Endodermal cell (in vitro differentiated cells): ENCODE data around the gene STAM. TPM values are rescaled to one million over a fixed set of nuclear protein-coding genes. Genes with fewer than 3 reads are reported as not detected.
"Not testable (repeated sequence)": the region's sequence is repeated elsewhere in the genome, so short reads cannot be mapped to it uniquely, and the experiment has no call there.

Experiments
- DNase-seq: peaks from one replicate; pipeline ENCODE4 v3.0.0-alpha.2; 2017
- H3K27ac ChIP-seq: 2 replicates; pipeline ENCODE4 v1.5.1; 2013; ENCODE audit warnings: mild to moderate bottlenecking, low read depth, low read length, moderate library complexity
- H3K27me3 ChIP-seq: 2 replicates; pipeline ENCODE4 v1.6.1; 2013; ENCODE audit warnings: mild to moderate bottlenecking, low read length, moderate library complexity; ENCODE audit not compliant: insufficient read depth, control insufficient read depth, poor library complexity, severe bottlenecking
- H3K36me3 ChIP-seq: 2 replicates; pipeline ENCODE4 v1.7.0; 2013; ENCODE audit warnings: mild to moderate bottlenecking, low read length, moderate library complexity; ENCODE audit not compliant: control insufficient read depth, insufficient read depth
- H3K4me1 ChIP-seq: one replicate; pipeline ENCODE4 v1.7.0; 2013; ENCODE audit warnings: low read length; ENCODE audit not compliant: control insufficient read depth, insufficient read depth
- H3K4me3 ChIP-seq: 2 replicates; pipeline ENCODE4 v1.5.1; 2013; ENCODE audit warnings: mild to moderate bottlenecking, low read length, moderate library complexity
- H3K9ac ChIP-seq: 2 replicates; pipeline ENCODE4 v1.6.1; 2013; ENCODE audit warnings: mild to moderate bottlenecking, low read length, moderate library complexity; ENCODE audit not compliant: poor library complexity, severe bottlenecking; ENCODE audit errors: extremely low read depth
- H3K9me3 ChIP-seq: 2 replicates; pipeline ENCODE4 v1.6.1; 2013; ENCODE audit warnings: mild to moderate bottlenecking, low read length, moderate library complexity; ENCODE audit not compliant: control insufficient read depth
- H3K27ac Mint-ChIP-seq: 2 replicates; pipeline ENCODE4 v1.8.0; 2020; ENCODE audit warnings: mixed read lengths
- H3K27me3 Mint-ChIP-seq: 2 replicates; pipeline ENCODE4 v1.8.0; 2021; ENCODE audit warnings: mild to moderate bottlenecking, mixed read lengths; ENCODE audit not compliant: insufficient read depth
- H3K36me3 Mint-ChIP-seq: 2 replicates; pipeline ENCODE4 v1.8.0; 2020; ENCODE audit warnings: low read depth, mixed read lengths
- H3K4me1 Mint-ChIP-seq: 2 replicates; pipeline ENCODE4 v1.8.0; 2020; ENCODE audit warnings: mixed read lengths
- H3K4me3 Mint-ChIP-seq: 2 replicates; pipeline ENCODE4 v1.8.0; 2020; ENCODE audit warnings: mild to moderate bottlenecking, moderate library complexity, mixed read lengths
- H3K9me3 Mint-ChIP-seq: 2 replicates; pipeline ENCODE4 v1.8.0; 2020; ENCODE audit warnings: mild to moderate bottlenecking, mixed read lengths
- WGBS, 2 experiments: methylation state at CpG; one replicate each; pipeline versions ENCODE4 v1.1.5 to v1.1.7; 2013; ENCODE audit warnings: missing lambda C conversion rate in 2 of 2, mixed read lengths in 1 of 2; ENCODE audit not compliant: insufficient coverage in 1 of 2, insufficient read length in 1 of 2; 5-methylcytosine and 5-hydroxymethylcytosine counted together
- total RNA-seq, 2 donors: library from RNA; stranded (reverse); fragmentation: NEBNext Ultra II Directional in 1 of 2; extraction: Animal tissue kit (Norgen Biotek cat#: 25700) in 1 of 2; gene quantifications; 2 replicates in 1 of 2; 3 replicates in 1 of 2; pipeline ENCODE4 v1.2.1, GENCODE V29; 2021
- TF ChIP-seq, protein P1 (sequence below): fragments of 200-600 bp; sonication (generic); conservative IDR thresholded peaks from 2 replicates; pipeline ENCODE4 v1.5.0; 2021; ENCODE audit warnings: antibody characterized with exemption, mild to moderate bottlenecking

STAM gene
- total RNA-seq, 2 donors from 2014 or later = 26.7 to 30.0 TPM

DNA sequence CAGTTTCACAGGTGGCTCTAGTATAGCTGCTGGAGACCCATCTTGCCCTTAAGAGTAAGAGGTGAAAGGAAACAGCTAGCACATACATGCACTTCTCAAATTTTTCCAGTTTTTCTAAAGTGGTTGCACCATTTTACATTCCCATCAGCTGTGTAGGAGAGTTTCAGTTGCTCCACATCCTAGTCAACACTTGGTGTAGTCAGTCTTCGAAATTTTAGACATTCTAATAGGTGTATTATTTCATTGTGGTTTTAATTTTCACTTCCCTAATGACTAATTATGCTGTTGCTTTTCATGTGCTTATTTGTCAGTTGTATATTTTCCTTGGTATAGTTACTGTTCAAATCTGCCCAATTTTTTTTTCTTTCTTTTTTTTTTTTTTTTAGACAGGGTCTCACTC, 17.3 kb upstream of the STAM start:
- H3K9me3 Mint-ChIP-seq = peaks cover 14% of the 10 kb centered on the region
- no peak overlapping the region for H3K9ac ChIP-seq
- H3K27me3 ChIP-seq = no peaks in the 10 kb centered on the region
- TF ChIP-seq, protein P1, sequence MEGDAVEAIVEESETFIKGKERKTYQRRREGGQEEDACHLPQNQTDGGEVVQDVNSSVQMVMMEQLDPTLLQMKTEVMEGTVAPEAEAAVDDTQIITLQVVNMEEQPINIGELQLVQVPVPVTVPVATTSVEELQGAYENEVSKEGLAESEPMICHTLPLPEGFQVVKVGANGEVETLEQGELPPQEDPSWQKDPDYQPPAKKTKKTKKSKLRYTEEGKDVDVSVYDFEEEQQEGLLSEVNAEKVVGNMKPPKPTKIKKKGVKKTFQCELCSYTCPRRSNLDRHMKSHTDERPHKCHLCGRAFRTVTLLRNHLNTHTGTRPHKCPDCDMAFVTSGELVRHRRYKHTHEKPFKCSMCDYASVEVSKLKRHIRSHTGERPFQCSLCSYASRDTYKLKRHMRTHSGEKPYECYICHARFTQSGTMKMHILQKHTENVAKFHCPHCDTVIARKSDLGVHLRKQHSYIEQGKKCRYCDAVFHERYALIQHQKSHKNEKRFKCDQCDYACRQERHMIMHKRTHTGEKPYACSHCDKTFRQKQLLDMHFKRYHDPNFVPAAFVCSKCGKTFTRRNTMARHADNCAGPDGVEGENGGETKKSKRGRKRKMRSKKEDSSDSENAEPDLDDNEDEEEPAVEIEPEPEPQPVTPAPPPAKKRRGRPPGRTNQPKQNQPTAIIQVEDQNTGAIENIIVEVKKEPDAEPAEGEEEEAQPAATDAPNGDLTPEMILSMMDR = no peak
- H3K36me3 Mint-ChIP-seq = peaks cover 3% of the 10 kb centered on the region
- peaks cover 2% of the 10 kb centered on the region for H3K4me1 Mint-ChIP-seq
- WGBS, 2 experiments = 86% methylated on average over 1 of the region's 1 CpG; no CpG with 5 or more reads in 1 of the 2 experiments
- no peak for DNase-seq
- no peaks in the 10 kb centered on the region for H3K36me3 ChIP-seq
- H3K27me3 Mint-ChIP-seq = peaks cover 4% of the 10 kb centered on the region
- H3K4me3 ChIP-seq = no peak overlapping the region
- H3K4me1 ChIP-seq = no peaks in the 10 kb centered on the region
- no peak overlapping the region for H3K27ac Mint-ChIP-seq
- no peak overlapping the region for H3K4me3 Mint-ChIP-seq
- no peak overlapping the region for H3K27ac ChIP-seq
- peaks cover 10% of the 10 kb centered on the region for H3K9me3 ChIP-seq

DNA sequence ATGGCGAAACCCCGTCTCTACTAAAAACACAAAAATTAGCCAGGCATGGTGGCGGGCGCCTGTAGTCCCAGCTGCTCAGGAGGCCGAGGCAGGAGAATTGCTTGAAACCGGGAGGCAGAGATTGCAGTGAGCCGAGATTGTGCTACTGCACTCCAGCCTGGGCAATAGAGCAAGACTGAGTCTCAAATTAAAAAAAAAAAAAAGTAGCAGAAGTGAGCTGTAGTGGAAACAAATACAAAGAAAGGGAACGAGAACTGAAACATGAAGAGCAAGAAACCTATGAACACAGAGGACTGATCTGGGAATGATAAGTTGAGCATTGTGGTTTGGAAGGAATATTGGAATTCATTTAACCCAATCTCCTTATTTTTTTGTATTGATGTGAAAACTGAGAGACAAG, 11.4 kb upstream of the STAM start:
- peaks cover 12% of the 10 kb centered on the region for H3K9me3 Mint-ChIP-seq
- not testable (repeated sequence) for H3K27me3 Mint-ChIP-seq

DNA sequence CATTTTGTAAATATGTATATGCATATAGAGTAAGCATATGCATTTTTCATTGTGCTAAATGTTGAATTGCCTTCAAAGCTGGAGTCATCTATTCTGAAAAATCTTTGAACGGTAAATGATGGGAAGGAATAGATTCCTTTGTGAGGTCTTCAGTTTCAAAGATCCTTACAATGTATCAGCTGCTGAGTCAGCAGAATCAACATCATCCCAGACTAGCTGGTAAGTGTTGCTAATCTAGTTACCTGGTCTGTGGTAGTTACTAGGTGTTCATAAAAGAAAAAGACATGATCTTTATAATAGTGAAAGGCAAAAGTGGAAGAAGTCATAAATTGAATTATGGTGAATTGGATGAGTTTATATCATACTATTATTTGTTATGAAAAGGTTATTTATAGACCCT, 10.6 kb upstream of the STAM start:
- Histone ChIP-seq H3K27ac (no peak overlapping the region), H3K36me3 (no peaks in the 10 kb centered on the region), H3K4me1 (no peaks in the 10 kb centered on the region), H3K9me3 (no peaks in the 10 kb centered on the region), H3K27me3 (no peaks in the 10 kb centered on the region), H3K4me3 (no peak overlapping the region), H3K9ac (no peak overlapping the region)
- WGBS, 2 experiments = 88 to 96% methylated on average over 1 of the region's 1 CpG
- DNase-seq = no peak
- Mint-ChIP-seq H3K27me3 (peaks cover 2% of the 10 kb centered on the region), H3K4me3 (no peak overlapping the region), H3K9me3 (peaks cover 9% of the 10 kb centered on the region), H3K36me3 (peaks cover 2% of the 10 kb centered on the region), H3K27ac (no peak overlapping the region), H3K4me1 (no peaks in the 10 kb centered on the region)
- TF ChIP-seq, protein P1 = no peak

More for the DNA sequence above, 11.4 kb upstream of the STAM start:
- not testable (repeated sequence) for H3K27me3 ChIP-seq, H3K9me3 ChIP-seq, H3K4me3 ChIP-seq, H3K4me1 Mint-ChIP-seq, H3K9ac ChIP-seq, H3K4me3 Mint-ChIP-seq, H3K4me1 ChIP-seq, DNase-seq, H3K36me3 ChIP-seq, H3K27ac Mint-ChIP-seq, H3K36me3 Mint-ChIP-seq, H3K27ac ChIP-seq
- 93 to 98% methylated on average over 6 to 8 of the region's 8 CpGs for WGBS, 2 experiments

DNA sequence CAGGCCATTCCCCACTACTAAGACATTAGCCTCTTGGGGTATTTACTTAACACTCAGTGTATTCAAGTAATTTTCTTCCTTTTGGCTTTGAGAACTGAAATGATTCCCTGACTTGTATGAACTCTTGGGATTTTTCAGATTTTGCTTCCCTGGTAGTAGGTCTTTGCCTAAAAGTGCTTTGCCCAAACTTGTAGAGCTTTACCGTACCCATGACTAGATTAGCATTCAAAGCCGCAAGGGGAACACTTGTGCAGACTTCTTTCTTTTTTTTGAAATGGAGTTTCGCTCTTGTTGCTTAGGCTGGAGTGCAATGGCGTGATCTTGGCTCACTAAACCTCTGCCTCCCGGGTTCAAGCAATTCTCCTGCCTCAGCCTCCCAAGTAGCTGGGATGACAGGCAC, 6.1 kb upstream of the STAM start:
- TF ChIP-seq, protein P1 = no peak
- DNase-seq = no peak
- 94% methylated on average over 5 of the region's 5 CpGs for WGBS, 2 experiments

More for the DNA sequence above, 6.1 kb upstream of the STAM start:
- Histone ChIP-seq H3K4me1 (no peaks in the 10 kb centered on the region), H3K36me3 (no peaks in the 10 kb centered on the region), H3K9ac (no peak overlapping the region), H3K4me3 (no peak overlapping the region), H3K27me3 (no peaks in the 10 kb centered on the region), H3K27ac (no peak overlapping the region), H3K9me3 (no peaks in the 10 kb centered on the region)
- peaks cover 4% of the 10 kb centered on the region for H3K9me3 Mint-ChIP-seq
- no peaks in the 10 kb centered on the region for H3K27me3 Mint-ChIP-seq
- no peaks in the 10 kb centered on the region for H3K36me3 Mint-ChIP-seq
- H3K4me1 Mint-ChIP-seq = no peaks in the 10 kb centered on the region
- H3K27ac Mint-ChIP-seq = no peak overlapping the region
- no peak overlapping the region for H3K4me3 Mint-ChIP-seq
